Activated B cell treated with CpG ODN at 0.5 μM for 24 hours (primary cell): ENCODE data around the gene PARK7. TPM values are rescaled to one million over a fixed set of nuclear protein-coding genes. Genes with fewer than 3 reads are reported as not detected.

Experiments used
- ATAC-seq: fragments of 200-7000 bp; cut with Tn5 transposase; one replicate; pipeline ENCODE4 v1.10.0; 2021; ENCODE audit warnings: low read depth, mild to moderate bottlenecking, moderate library complexity
- CTCF ChIA-PET: fragments of 350-600 bp; sonication (Branson Sonifier 250); formaldehyde crosslinking; loops from one replicate; lab custom pipeline; 2021; ENCODE audit warnings: antibody characterized with exemption; lab: Charles Lee
- POLR2A ChIA-PET: fragments of 350-600 bp; sonication (Branson Sonifier 250); formaldehyde crosslinking; loops from one replicate; lab custom pipeline; 2021; ENCODE audit warnings: antibody characterized with exemption; lab: Charles Lee
- DNase-seq: peaks from one replicate; pipeline ENCODE4 v3.0.0; 2022
- H3K27ac Mint-ChIP-seq: one replicate; pipeline ENCODE4 v1.8.0; 2020; ENCODE audit warnings: mixed read lengths
- H3K27me3 Mint-ChIP-seq: one replicate; pipeline ENCODE4 v1.8.0; 2021; ENCODE audit warnings: mixed read lengths
- H3K36me3 Mint-ChIP-seq: one replicate; pipeline ENCODE4 v1.8.0; 2021; ENCODE audit warnings: low read depth, mixed read lengths
- H3K4me1 Mint-ChIP-seq: one replicate; pipeline ENCODE4 v1.8.0; 2021; ENCODE audit warnings: mixed read lengths
- H3K4me3 Mint-ChIP-seq: one replicate; pipeline ENCODE4 v1.8.0; 2020; ENCODE audit warnings: mild to moderate bottlenecking, mixed read lengths
- H3K9me3 Mint-ChIP-seq: one replicate; pipeline ENCODE4 v1.8.0; 2020; ENCODE audit warnings: mixed read lengths
- intact Hi-C: fragments of 100-400 bp; cut with micrococcal nuclease; formaldehyde crosslinking; loops from one replicate; pipeline ENCODE4 v1.15.1; 2024
- total RNA-seq: library from RNA; stranded (reverse); gene quantifications from 2 replicates; pipeline ENCODE4 v1.2.3, GENCODE V29; 2022
- TF ChIP-seq, protein P1 (sequence below): fragments of 200-600 bp; IDR thresholded peaks from one replicate; pipeline ENCODE4 v1.8.0; 2022; ENCODE audit warnings: antibody characterized with exemption, mild to moderate bottlenecking

The PARK7 gene
- total RNA-seq, 1 donor from 2014 or later = 242 TPM

DNA sequence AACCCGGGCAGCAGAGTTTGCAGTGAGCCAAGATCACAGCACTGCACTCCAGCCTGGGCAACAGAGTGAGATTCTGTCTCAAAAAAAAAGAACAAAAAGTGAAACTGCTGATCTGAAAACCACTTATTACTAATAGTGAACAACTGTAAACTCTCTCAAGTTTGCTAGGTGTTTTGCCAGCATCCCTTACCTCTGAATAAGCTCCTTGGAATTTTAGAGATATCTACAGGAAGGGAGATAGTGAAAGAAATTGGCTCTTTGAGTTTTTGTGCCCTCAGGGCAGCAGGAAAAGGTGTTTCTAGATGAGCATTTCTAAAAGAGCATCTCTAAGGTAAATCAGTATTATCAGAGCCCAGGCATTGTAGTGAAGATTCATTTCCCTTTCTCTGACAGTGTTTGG is 27.1 kb downstream of the PARK7 start:
- Mint-ChIP-seq H3K4me1 (peaks cover 3% of the 10 kb centered on the region), H3K9me3 (no peaks in the 10 kb centered on the region), H3K36me3 (peaks cover 60% of the 10 kb centered on the region), H3K27ac (no peak overlapping the region), H3K4me3 (no peak overlapping the region), H3K27me3 (no peaks in the 10 kb centered on the region)
- ATAC-seq = no peak
- intact Hi-C loops = no loop called here
- TF ChIP-seq, protein P1, sequence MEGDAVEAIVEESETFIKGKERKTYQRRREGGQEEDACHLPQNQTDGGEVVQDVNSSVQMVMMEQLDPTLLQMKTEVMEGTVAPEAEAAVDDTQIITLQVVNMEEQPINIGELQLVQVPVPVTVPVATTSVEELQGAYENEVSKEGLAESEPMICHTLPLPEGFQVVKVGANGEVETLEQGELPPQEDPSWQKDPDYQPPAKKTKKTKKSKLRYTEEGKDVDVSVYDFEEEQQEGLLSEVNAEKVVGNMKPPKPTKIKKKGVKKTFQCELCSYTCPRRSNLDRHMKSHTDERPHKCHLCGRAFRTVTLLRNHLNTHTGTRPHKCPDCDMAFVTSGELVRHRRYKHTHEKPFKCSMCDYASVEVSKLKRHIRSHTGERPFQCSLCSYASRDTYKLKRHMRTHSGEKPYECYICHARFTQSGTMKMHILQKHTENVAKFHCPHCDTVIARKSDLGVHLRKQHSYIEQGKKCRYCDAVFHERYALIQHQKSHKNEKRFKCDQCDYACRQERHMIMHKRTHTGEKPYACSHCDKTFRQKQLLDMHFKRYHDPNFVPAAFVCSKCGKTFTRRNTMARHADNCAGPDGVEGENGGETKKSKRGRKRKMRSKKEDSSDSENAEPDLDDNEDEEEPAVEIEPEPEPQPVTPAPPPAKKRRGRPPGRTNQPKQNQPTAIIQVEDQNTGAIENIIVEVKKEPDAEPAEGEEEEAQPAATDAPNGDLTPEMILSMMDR = no peak
- ChIA-PET CTCF (no interaction called here), POLR2A (no interaction called here)
- no peak for DNase-seq

DNA sequence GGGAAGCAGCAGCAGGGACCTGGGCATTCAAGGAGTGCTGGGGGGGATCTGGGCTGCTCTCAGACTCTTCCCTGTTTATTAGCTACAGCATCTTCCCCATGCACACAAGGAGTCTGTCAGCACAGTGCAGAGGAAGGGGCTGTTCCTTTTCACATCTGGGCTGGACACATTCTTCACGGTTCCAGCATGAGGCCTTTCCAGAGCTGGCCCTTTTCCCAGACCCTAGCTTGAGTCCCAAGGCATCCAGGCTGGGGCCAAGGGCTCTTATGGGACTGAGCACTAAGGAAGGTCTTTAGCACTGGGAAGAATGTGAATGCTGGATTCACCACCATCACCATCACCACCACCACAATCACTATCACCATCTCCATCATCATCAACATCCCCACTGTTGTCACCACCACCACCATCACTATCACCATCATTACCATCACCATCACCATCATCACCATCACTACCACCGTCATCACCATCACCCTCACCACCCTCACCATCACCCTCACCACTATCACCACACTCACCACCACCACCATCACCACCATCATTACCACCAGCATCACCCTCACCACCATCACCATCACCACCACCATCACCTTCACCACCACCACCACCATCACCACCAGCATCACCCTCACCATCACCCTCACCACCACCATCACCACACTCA is 28.4 kb downstream of the PARK7 start:
- Mint-ChIP-seq H3K9me3 (no peaks in the 10 kb centered on the region), H3K4me1 (peaks cover 12% of the 10 kb centered on the region), H3K4me3 (no peak overlapping the region), H3K36me3 (peaks cover 46% of the 10 kb centered on the region), H3K27ac (no peak overlapping the region), H3K27me3 (no peaks in the 10 kb centered on the region)
- DNase-seq (no peak), ATAC-seq (no peak)
- intact Hi-C loops = no loop called here
- CTCF ChIA-PET = no interaction called here
- TF ChIP-seq, protein P1 = no peak
- POLR2A ChIA-PET = interaction anchor here (0.7 kb wide), 1 partner anchor 895 kb away, joined by 5 read pairs; no protein-coding TSS in a partner anchor

DNA sequence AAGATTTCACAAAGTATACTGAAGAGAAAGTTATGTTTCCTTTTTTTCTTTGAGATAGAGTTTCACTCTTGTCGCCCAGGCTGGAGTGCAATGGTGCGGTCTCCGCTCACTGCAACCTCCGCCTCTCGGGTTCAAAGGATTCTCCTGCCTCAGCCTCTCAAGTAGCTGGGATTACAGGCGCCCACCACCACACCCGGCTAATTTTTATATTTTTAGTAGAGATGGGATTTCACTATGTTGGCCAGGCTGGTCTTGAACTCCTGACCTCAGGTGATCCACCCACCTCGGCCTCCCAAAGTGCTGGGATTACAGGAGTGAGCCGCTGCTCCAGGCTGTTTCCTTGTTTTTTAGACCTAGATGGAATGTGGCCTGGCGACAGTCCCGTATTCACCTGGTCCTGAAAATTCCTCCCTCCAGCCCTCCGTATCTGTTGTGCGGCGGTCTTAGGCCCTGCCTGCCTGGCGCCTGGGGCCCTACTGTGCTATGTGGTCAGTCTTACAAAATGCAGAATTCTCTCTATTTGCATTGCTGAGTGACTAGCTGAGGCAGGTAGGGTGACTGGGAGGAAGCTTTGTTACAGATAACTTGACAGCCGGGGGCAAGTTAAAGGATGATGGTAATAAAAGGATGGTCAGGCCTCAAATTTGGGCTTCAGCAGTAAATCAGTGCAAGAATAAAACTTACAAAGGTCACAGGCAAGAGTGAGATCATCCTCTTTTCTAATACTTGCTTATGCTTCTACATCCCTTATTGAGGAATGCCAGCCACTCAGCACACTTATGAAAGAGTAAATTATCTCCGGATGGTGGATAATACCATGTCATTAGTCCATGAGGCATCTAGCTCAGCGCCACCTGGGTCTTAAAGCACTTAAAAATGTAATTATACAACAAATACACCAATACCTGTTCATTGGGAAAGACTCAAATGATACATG is 30.3 kb downstream of the PARK7 start:
- intact Hi-C loops = no loop called here
- no peak for ATAC-seq

DNA sequence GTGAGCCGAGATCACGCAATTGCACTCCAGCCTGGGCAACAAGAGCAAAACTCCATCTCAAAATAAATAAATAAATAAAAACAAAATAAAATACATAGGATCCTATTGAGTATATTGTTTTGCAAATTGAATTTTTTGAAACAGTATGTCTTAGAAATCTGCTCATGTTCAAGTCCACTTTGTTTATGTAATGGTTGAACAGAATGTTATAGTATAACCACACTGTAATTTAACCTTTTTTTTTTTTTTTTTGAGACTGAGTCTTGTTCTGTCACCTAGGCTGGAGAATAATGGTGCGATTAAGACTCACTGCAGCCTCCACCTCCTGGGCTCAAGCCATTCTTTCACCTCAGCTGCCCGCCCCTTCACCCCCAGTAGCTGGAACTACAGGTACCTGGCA is 31.4 kb downstream of the PARK7 start:
- ChIA-PET CTCF (no interaction called here), POLR2A (no interaction called here)
- intact Hi-C loops = no loop called here

More for the DNA sequence above, 30.3 kb downstream of the PARK7 start:
- ChIA-PET POLR2A (no interaction called here), CTCF (no interaction called here)
- H3K4me1 Mint-ChIP-seq = peaks cover 12% of the 10 kb centered on the region
- peaks cover 28% of the 10 kb centered on the region for H3K36me3 Mint-ChIP-seq
- H3K27ac Mint-ChIP-seq = no peak overlapping the region
- H3K9me3 Mint-ChIP-seq = no peaks in the 10 kb centered on the region
- no peak for DNase-seq
- no peaks in the 10 kb centered on the region for H3K27me3 Mint-ChIP-seq
- H3K4me3 Mint-ChIP-seq = no peak overlapping the region
- TF ChIP-seq, protein P1 = no peak

More for the DNA sequence above, 31.4 kb downstream of the PARK7 start:
- no peak for ATAC-seq
- no peak for DNase-seq
- Mint-ChIP-seq H3K4me1 (peaks cover 12% of the 10 kb centered on the region), H3K27ac (no peak overlapping the region), H3K9me3 (no peaks in the 10 kb centered on the region), H3K27me3 (no peaks in the 10 kb centered on the region), H3K4me3 (no peak overlapping the region), H3K36me3 (peaks cover 18% of the 10 kb centered on the region)
- TF ChIP-seq, protein P1 = no peak
